ENCODE data around the gene FGD4.

DNA sequence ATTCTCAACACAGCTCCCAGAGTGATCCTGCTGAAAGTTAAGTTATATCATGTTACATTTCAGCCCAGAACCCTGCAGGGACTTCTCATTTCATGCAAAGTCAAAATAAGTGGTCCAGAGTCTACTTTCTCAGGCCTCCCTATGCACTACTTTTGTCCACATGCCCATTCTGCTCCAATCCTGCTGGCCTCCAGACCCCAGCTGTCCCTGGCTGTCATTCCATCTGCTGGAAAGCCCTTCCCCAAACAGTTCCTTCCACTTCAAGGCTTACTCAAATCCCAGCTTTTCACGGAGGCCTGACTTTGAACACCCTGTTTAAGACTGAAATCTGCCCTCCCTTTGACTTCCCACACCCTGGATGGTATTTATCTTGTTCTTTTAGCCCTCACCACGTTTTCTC, 169.9 kb downstream of the FGD4 start:
- TF ChIP-seq, protein P1, sequence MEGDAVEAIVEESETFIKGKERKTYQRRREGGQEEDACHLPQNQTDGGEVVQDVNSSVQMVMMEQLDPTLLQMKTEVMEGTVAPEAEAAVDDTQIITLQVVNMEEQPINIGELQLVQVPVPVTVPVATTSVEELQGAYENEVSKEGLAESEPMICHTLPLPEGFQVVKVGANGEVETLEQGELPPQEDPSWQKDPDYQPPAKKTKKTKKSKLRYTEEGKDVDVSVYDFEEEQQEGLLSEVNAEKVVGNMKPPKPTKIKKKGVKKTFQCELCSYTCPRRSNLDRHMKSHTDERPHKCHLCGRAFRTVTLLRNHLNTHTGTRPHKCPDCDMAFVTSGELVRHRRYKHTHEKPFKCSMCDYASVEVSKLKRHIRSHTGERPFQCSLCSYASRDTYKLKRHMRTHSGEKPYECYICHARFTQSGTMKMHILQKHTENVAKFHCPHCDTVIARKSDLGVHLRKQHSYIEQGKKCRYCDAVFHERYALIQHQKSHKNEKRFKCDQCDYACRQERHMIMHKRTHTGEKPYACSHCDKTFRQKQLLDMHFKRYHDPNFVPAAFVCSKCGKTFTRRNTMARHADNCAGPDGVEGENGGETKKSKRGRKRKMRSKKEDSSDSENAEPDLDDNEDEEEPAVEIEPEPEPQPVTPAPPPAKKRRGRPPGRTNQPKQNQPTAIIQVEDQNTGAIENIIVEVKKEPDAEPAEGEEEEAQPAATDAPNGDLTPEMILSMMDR (IDR thresholded peaks at IDR 0.05), result no peak
- TF ChIP-seq POLR2A (IDR thresholded peaks at IDR 0.05), result no peak

All from testis (tissue), 2 donors.